Stomach (tissue), 9 donors: ENCODE measurements around the gene GGACT. TPM values are rescaled to one million over a fixed set of nuclear protein-coding genes. Genes with fewer than 3 reads are reported as not detected.

Source experiments
- DNase-seq, 2 donors: peaks; one replicate each; pipeline versions ENCODE4 v3.0.0 to v3.0.0-alpha.2; 2013 to 2019
- H3K27ac ChIP-seq, 5 donors: fragments of 200-600 bp in 4 of 5; sonication (generic) in 4 of 5; one replicate each; pipeline ENCODE4 v1.5.1; 2013 to 2019; ENCODE audit warnings: mild to moderate bottlenecking in 1 of 5, moderate library complexity in 1 of 5
- H3K27me3 ChIP-seq, 3 donors: fragments of 200-600 bp; sonication (generic); one replicate each; pipeline ENCODE4 v1.5.1; 2017 to 2019; ENCODE audit warnings: mixed run types in 1 of 3
- H3K36me3 ChIP-seq, 4 donors: fragments of 200-600 bp; sonication (generic); 1 replicate in 3 of 4; 2 replicates in 1 of 4; pipeline ENCODE4 v1.5.1; 2016 to 2019
- H3K4me1 ChIP-seq, 4 donors: fragments of 200-600 bp; sonication (generic); one replicate each; pipeline ENCODE4 v1.5.1; 2016 to 2019
- H3K4me3 ChIP-seq, 4 donors: fragments of 200-600 bp; sonication (generic) in 3 of 4; one replicate each; pipeline ENCODE4 v1.5.1; 2016 to 2019; ENCODE audit warnings: mild to moderate bottlenecking in 1 of 4
- H3K9me3 ChIP-seq, 4 donors: fragments of 200-600 bp; sonication (generic); one replicate each; pipeline ENCODE4 v1.5.1; 2016 to 2019
- CTCF ChIP-seq, 7 experiments: fragments of 450-650 bp in 4 of 7; fragments of 200-600 bp in 3 of 7; sonication (generic) in 3 of 7; IDR thresholded peaks; one replicate each; pipeline ENCODE4 v1.5.1; 2016 to 2019; ENCODE audit warnings: antibody characterized with exemption in 7 of 7, control low read depth in 2 of 7, mild to moderate bottlenecking in 1 of 7
- EP300 ChIP-seq: sonication (generic); formaldehyde crosslinking; IDR thresholded peaks from one replicate; pipeline ENCODE4 v1.6.1; 2017; ENCODE audit warnings: antibody characterized with exemption
- POLR2A ChIP-seq, 4 donors: fragments of 450-650 bp; IDR thresholded peaks; one replicate each; pipeline ENCODE4 v1.6.1; 2016; ENCODE audit warnings: antibody characterized with exemption in 4 of 4, control low read depth in 2 of 4, mild to moderate bottlenecking in 1 of 4, moderate library complexity in 1 of 4
- POLR2AphosphoS5 ChIP-seq, 3 donors: sonication (generic); formaldehyde crosslinking; IDR thresholded peaks; one replicate each; pipeline ENCODE4 v1.6.1; 2016; ENCODE audit warnings: antibody characterized with exemption in 3 of 3
- WGBS, 5 donors: extraction: QIAGEN DNeasy Blood & Tissue Kit in 3 of 5; methylation state at CpG; one replicate each; pipeline versions ENCODE4 v1.1.5 to v1.1.7; 2013 to 2018; 5-methylcytosine and 5-hydroxymethylcytosine counted together
- intact Hi-C: fragments of 100-400 bp; cut with DNase I; formaldehyde crosslinking; loops from one replicate; pipeline ENCODE4 v1.15.1; 2023; ENCODE audit warnings: low total_unique reads
- polyA plus RNA-seq, 3 donors: library from polyadenylated mRNA; stranded (reverse); fragments of 200-250 nt; gene quantifications; one replicate each; pipeline ENCODE4 v1.2.3, GENCODE V29; 2013
- total RNA-seq, 5 donors: library from RNA; depleted of rRNA; stranded (reverse); fragments of >200 nt; gene quantifications; one replicate each; pipeline versions ENCODE4 v1.1.0 to v1.2.3, GENCODE V29; 2014 to 2016
- donor health status: healthy with polysubstance abuse.
- donor health status: Bipolar disorder and iron deficiency.
- donor health status: healthy.

GGACT gene
- total and polyA plus RNA-seq, 8 donors, result 1.4 to 13.2 (median 6.0) TPM

- WGBS, 5 donors, result 94 to 97% (median 97%) methylated on average over 1 of the region's 1 CpG
- Histone ChIP-seq H3K27me3 (no peaks in the 10 kb centered on the region), H3K36me3 (peaks cover 0 to 6% (median 0%) of the 10 kb centered on the region in 4 donors), H3K9me3 (no peaks in the 10 kb centered on the region), H3K4me3 (no peak overlapping the region), H3K4me1 (no peaks in the 10 kb centered on the region), H3K27ac (no peak overlapping the region)
- DNase-seq, result no peak
- intact Hi-C loops, result no loop called here
- TF ChIP-seq CTCF (IDR thresholded peaks at IDR 0.05) (no peak), POLR2AphosphoS5 (IDR thresholded peaks at IDR 0.05) (no peak), POLR2A (IDR thresholded peaks at IDR 0.05) (no peak), EP300 (no peak)
Measured at GRCh38 chr13:100497389-100497788, 91.2 kb downstream of the GGACT start.

GRCh38 chr13:100495455-100495854 lies 93.1 kb downstream of the GGACT start:
- Histone ChIP-seq H3K27me3 (no peaks in the 10 kb centered on the region), H3K27ac (no peak overlapping the region), H3K4me3 (no peak overlapping the region), H3K36me3 (peaks cover 0 to 6% (median 0%) of the 10 kb centered on the region in 4 donors), H3K4me1 (peaks cover 0 to 7% (median 2%) of the 10 kb centered on the region in 4 donors), H3K9me3 (no peaks in the 10 kb centered on the region)
- WGBS, 5 donors, result 88 to 98% (median 94%) methylated on average over 1 of the region's 1 CpG
- TF ChIP-seq CTCF (IDR thresholded peaks at IDR 0.05), result no peak
- TF ChIP-seq POLR2AphosphoS5 (IDR thresholded peaks at IDR 0.05), result no peak
- TF ChIP-seq EP300, result no peak
- no peak for TF ChIP-seq POLR2A (IDR thresholded peaks at IDR 0.05)
- intact Hi-C loops, result no loop called here
- DNase-seq, result no peak

GRCh38 chr13:100493418-100493817 lies 95.2 kb downstream of the GGACT start:
- no peak for DNase-seq
- Histone ChIP-seq H3K36me3 (peaks cover 0 to 6% (median 0%) of the 10 kb centered on the region in 4 donors), H3K4me3 (no peak overlapping the region), H3K27me3 (no peaks in the 10 kb centered on the region), H3K9me3 (no peaks in the 10 kb centered on the region), H3K4me1 (peaks cover 0 to 17% (median 4%) of the 10 kb centered on the region in 4 donors), H3K27ac (no peak overlapping the region)
- 88 to 95% (median 93%) methylated on average over 7 of the region's 7 CpGs for WGBS, 5 donors
- TF ChIP-seq POLR2A (IDR thresholded peaks at IDR 0.05), result no peak
- TF ChIP-seq EP300, result no peak
- TF ChIP-seq POLR2AphosphoS5 (IDR thresholded peaks at IDR 0.05), result no peak
- TF ChIP-seq CTCF (IDR thresholded peaks at IDR 0.05), result no peak
- intact Hi-C loops, result no loop called here

GRCh38 chr13:100491164-100491842 lies 97.3 kb downstream of the GGACT start:
- no peaks in the 10 kb centered on the region for H3K9me3 ChIP-seq
- 72 to 83% (median 79%) methylated on average over 8 of the region's 8 CpGs for WGBS, 5 donors
- no peak overlapping the region for H3K4me3 ChIP-seq
- no peaks in the 10 kb centered on the region for H3K27me3 ChIP-seq
- H3K36me3 ChIP-seq, result peaks cover 0 to 6% (median 0%) of the 10 kb centered on the region in 4 donors
- peak overlapping the region in 3 of 5 donors; percentile 9 to 49 (median 23) for H3K27ac ChIP-seq
- H3K4me1 ChIP-seq, result peaks cover 0 to 17% (median 4%) of the 10 kb centered on the region in 4 donors
- TF ChIP-seq POLR2A (IDR thresholded peaks at IDR 0.05) (no peak), EP300 (no peak), CTCF (IDR thresholded peaks at IDR 0.05) (no peak), POLR2AphosphoS5 (IDR thresholded peaks at IDR 0.05) (no peak)
- intact Hi-C loops, result no loop called here
- DNase-seq, result peak in 1 of 2 donors; percentile 31
